ENCODE measurements around the gene TTLL8. TPM values are rescaled to one million over a fixed set of nuclear protein-coding genes. Genes with fewer than 3 reads are reported as not detected.

The TTLL8 gene
- not detected for polyA plus RNA-seq (2013, experiment 1 of 2)
- not detected for polyA plus RNA-seq (2013, experiment 2 of 2)

GRCh38 chr22:50058061-50058905 lies at the start of gene TTLL8:
TTLL8 (minus strand) TSS chr22:50058298.
- peak within 1 kb of the TSS; percentile 22 for H3K4me3 ChIP-seq (ENCODE audit: extremely low read depth, insufficient read depth, low read length, poor library complexity, severe bottlenecking)
- H3K4me1 ChIP-seq (ENCODE audit: control insufficient read depth, insufficient read depth, low read length, poor library complexity, severe bottlenecking) = peaks cover 6% of the 10 kb centered on the region
- H3K9me3 ChIP-seq (ENCODE audit: control insufficient read depth, low read length) = no peaks in the 10 kb centered on the region
- no peak within 1 kb of the TSS for H3K27ac ChIP-seq (ENCODE audit: low read depth, low read length, severe bottlenecking)
- 15 to 16% methylated on average over 66 to 78 of the region's 102 CpGs for WGBS, 2 experiments (ENCODE audit: insufficient coverage in 2 of 2)
- no peaks in the 10 kb centered on the region for H3K36me3 ChIP-seq (ENCODE audit: control insufficient read depth, insufficient read depth, low read length)

- H3K36me3 ChIP-seq (ENCODE audit: control insufficient read depth, insufficient read depth, low read length) = no peaks in the 10 kb centered on the region
- H3K9me3 ChIP-seq (ENCODE audit: control insufficient read depth, low read length) = no peaks in the 10 kb centered on the region
- 92% methylated on average over 8 to 9 of the region's 9 CpGs for WGBS, 2 experiments (ENCODE audit: insufficient coverage in 2 of 2)
Observed at GRCh38 chr22:50107529-50107928, 49.4 kb upstream of the TTLL8 start.

GRCh38 chr22:50105208-50106100 lies 47.4 kb upstream of the TTLL8 start:
- 90 to 92% methylated on average over 8 to 9 of the region's 9 CpGs for WGBS, 2 experiments (ENCODE audit: insufficient coverage in 2 of 2)
- Histone ChIP-seq H3K4me3 (ENCODE audit: extremely low read depth, insufficient read depth, low read length, poor library complexity, severe bottlenecking) (no peak overlapping the region), H3K4me1 (ENCODE audit: control insufficient read depth, insufficient read depth, low read length, poor library complexity, severe bottlenecking) (no peaks in the 10 kb centered on the region), H3K27ac (ENCODE audit: low read depth, low read length, severe bottlenecking) (no peak overlapping the region), H3K9me3 (ENCODE audit: control insufficient read depth, low read length) (no peaks in the 10 kb centered on the region), H3K36me3 (ENCODE audit: control insufficient read depth, insufficient read depth, low read length) (no peaks in the 10 kb centered on the region)

More at GRCh38 chr22:50107529-50107928, 49.4 kb upstream of the TTLL8 start:
- no peak overlapping the region for H3K27ac ChIP-seq (ENCODE audit: low read depth, low read length, severe bottlenecking)
- H3K4me1 ChIP-seq (ENCODE audit: control insufficient read depth, insufficient read depth, low read length, poor library complexity, severe bottlenecking) = peaks cover 10% of the 10 kb centered on the region
- H3K4me3 ChIP-seq (ENCODE audit: extremely low read depth, insufficient read depth, low read length, poor library complexity, severe bottlenecking) = no peak overlapping the region

GRCh38 chr22:50104141-50104544 lies 46.0 kb upstream of the TTLL8 start:
- H3K4me1 ChIP-seq (ENCODE audit: control insufficient read depth, insufficient read depth, low read length, poor library complexity, severe bottlenecking) = no peaks in the 10 kb centered on the region
- H3K36me3 ChIP-seq (ENCODE audit: control insufficient read depth, insufficient read depth, low read length) = no peaks in the 10 kb centered on the region
- H3K27ac ChIP-seq (ENCODE audit: low read depth, low read length, severe bottlenecking) = no peak overlapping the region
- H3K4me3 ChIP-seq (ENCODE audit: extremely low read depth, insufficient read depth, low read length, poor library complexity, severe bottlenecking) = no peak overlapping the region
- WGBS, 2 experiments (ENCODE audit: insufficient coverage in 2 of 2) = 84 to 100% methylated on average over 4 to 5 of the region's 6 CpGs
- no peaks in the 10 kb centered on the region for H3K9me3 ChIP-seq (ENCODE audit: control insufficient read depth, low read length)

- no peaks in the 10 kb centered on the region for H3K9me3 ChIP-seq (ENCODE audit: control insufficient read depth, low read length)
- no peaks in the 10 kb centered on the region for H3K36me3 ChIP-seq (ENCODE audit: control insufficient read depth, insufficient read depth, low read length)
- no peaks in the 10 kb centered on the region for H3K4me1 ChIP-seq (ENCODE audit: control insufficient read depth, insufficient read depth, low read length, poor library complexity, severe bottlenecking)
- H3K27ac ChIP-seq (ENCODE audit: low read depth, low read length, severe bottlenecking) = no peak overlapping the region
- WGBS, 2 experiments (ENCODE audit: insufficient coverage in 2 of 2) = 65 to 76% methylated on average over 8 to 11 of the region's 11 CpGs
- H3K4me3 ChIP-seq (ENCODE audit: extremely low read depth, insufficient read depth, low read length, poor library complexity, severe bottlenecking) = no peak overlapping the region
Observed at GRCh38 chr22:50102946-50103345, 44.8 kb upstream of the TTLL8 start.

- no peaks in the 10 kb centered on the region for H3K4me1 ChIP-seq (ENCODE audit: control insufficient read depth, insufficient read depth, low read length, poor library complexity, severe bottlenecking)
- H3K4me3 ChIP-seq (ENCODE audit: extremely low read depth, insufficient read depth, low read length, poor library complexity, severe bottlenecking) = no peak overlapping the region
- no peaks in the 10 kb centered on the region for H3K36me3 ChIP-seq (ENCODE audit: control insufficient read depth, insufficient read depth, low read length)
- 84 to 93% methylated on average over 7 to 9 of the region's 10 CpGs for WGBS, 2 experiments (ENCODE audit: insufficient coverage in 2 of 2)
- H3K27ac ChIP-seq (ENCODE audit: low read depth, low read length, severe bottlenecking) = no peak overlapping the region
- no peaks in the 10 kb centered on the region for H3K9me3 ChIP-seq (ENCODE audit: control insufficient read depth, low read length)
Observed at GRCh38 chr22:50101870-50102565, 43.9 kb upstream of the TTLL8 start.

- H3K4me3 ChIP-seq (ENCODE audit: extremely low read depth, insufficient read depth, low read length, poor library complexity, severe bottlenecking) = no peak overlapping the region
- WGBS, 2 experiments (ENCODE audit: insufficient coverage in 2 of 2) = no CpG with 5 or more reads among the region's 3 CpGs
- no peaks in the 10 kb centered on the region for H3K36me3 ChIP-seq (ENCODE audit: control insufficient read depth, insufficient read depth, low read length)
- no peaks in the 10 kb centered on the region for H3K4me1 ChIP-seq (ENCODE audit: control insufficient read depth, insufficient read depth, low read length, poor library complexity, severe bottlenecking)
- H3K9me3 ChIP-seq (ENCODE audit: control insufficient read depth, low read length) = no peaks in the 10 kb centered on the region
- no peak overlapping the region for H3K27ac ChIP-seq (ENCODE audit: low read depth, low read length, severe bottlenecking)
Observed at GRCh38 chr22:50098052-50098451, 40.0 kb upstream of the TTLL8 start.

GRCh38 chr22:50092342-50092741 lies 34.2 kb upstream of the TTLL8 start:
- no peaks in the 10 kb centered on the region for H3K4me1 ChIP-seq (ENCODE audit: control insufficient read depth, insufficient read depth, low read length, poor library complexity, severe bottlenecking)
- no peaks in the 10 kb centered on the region for H3K36me3 ChIP-seq (ENCODE audit: control insufficient read depth, insufficient read depth, low read length)
- 89 to 93% methylated on average over 5 of the region's 5 CpGs for WGBS, 2 experiments (ENCODE audit: insufficient coverage in 2 of 2)
- H3K27ac ChIP-seq (ENCODE audit: low read depth, low read length, severe bottlenecking) = no peak overlapping the region
- H3K9me3 ChIP-seq (ENCODE audit: control insufficient read depth, low read length) = no peaks in the 10 kb centered on the region
- no peak overlapping the region for H3K4me3 ChIP-seq (ENCODE audit: extremely low read depth, insufficient read depth, low read length, poor library complexity, severe bottlenecking)

- WGBS, 2 experiments (ENCODE audit: insufficient coverage in 2 of 2) = 93 to 94% methylated on average over 29 of the region's 29 CpGs
- Histone ChIP-seq H3K9me3 (ENCODE audit: control insufficient read depth, low read length) (no peaks in the 10 kb centered on the region), H3K4me1 (ENCODE audit: control insufficient read depth, insufficient read depth, low read length, poor library complexity, severe bottlenecking) (no peaks in the 10 kb centered on the region), H3K36me3 (ENCODE audit: control insufficient read depth, insufficient read depth, low read length) (no peaks in the 10 kb centered on the region), H3K27ac (ENCODE audit: low read depth, low read length, severe bottlenecking) (no peak overlapping the region), H3K4me3 (ENCODE audit: extremely low read depth, insufficient read depth, low read length, poor library complexity, severe bottlenecking) (no peak overlapping the region)
Observed at GRCh38 chr22:50091092-50091768, 33.1 kb upstream of the TTLL8 start.

- WGBS, 2 experiments (ENCODE audit: insufficient coverage in 2 of 2) = 90 to 98% methylated on average over 15 to 20 of the region's 22 CpGs
Observed at GRCh38 chr22:50090412-50090714, 32.3 kb upstream of the TTLL8 start.

More at GRCh38 chr22:50090412-50090714, 32.3 kb upstream of the TTLL8 start:
- no peak overlapping the region for H3K4me3 ChIP-seq (ENCODE audit: extremely low read depth, insufficient read depth, low read length, poor library complexity, severe bottlenecking)
- no peaks in the 10 kb centered on the region for H3K36me3 ChIP-seq (ENCODE audit: control insufficient read depth, insufficient read depth, low read length)
- no peak overlapping the region for H3K27ac ChIP-seq (ENCODE audit: low read depth, low read length, severe bottlenecking)
- H3K4me1 ChIP-seq (ENCODE audit: control insufficient read depth, insufficient read depth, low read length, poor library complexity, severe bottlenecking) = peaks cover 3% of the 10 kb centered on the region
- H3K9me3 ChIP-seq (ENCODE audit: control insufficient read depth, low read length) = no peaks in the 10 kb centered on the region

Data from mesodermal cell (in vitro differentiated cells).